ENCODE data around the gene THOC1. TPM values are rescaled to one million over a fixed set of nuclear protein-coding genes. Genes with fewer than 3 reads are reported as not detected.
"Not testable (repeated sequence)": the region's sequence is repeated elsewhere in the genome, so short reads cannot be mapped to it uniquely, and the experiment has no call there.

Gene THOC1, protein sequence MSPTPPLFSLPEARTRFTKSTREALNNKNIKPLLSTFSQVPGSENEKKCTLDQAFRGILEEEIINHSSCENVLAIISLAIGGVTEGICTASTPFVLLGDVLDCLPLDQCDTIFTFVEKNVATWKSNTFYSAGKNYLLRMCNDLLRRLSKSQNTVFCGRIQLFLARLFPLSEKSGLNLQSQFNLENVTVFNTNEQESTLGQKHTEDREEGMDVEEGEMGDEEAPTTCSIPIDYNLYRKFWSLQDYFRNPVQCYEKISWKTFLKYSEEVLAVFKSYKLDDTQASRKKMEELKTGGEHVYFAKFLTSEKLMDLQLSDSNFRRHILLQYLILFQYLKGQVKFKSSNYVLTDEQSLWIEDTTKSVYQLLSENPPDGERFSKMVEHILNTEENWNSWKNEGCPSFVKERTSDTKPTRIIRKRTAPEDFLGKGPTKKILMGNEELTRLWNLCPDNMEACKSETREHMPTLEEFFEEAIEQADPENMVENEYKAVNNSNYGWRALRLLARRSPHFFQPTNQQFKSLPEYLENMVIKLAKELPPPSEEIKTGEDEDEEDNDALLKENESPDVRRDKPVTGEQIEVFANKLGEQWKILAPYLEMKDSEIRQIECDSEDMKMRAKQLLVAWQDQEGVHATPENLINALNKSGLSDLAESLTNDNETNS
- total RNA-seq (2014; rRNA removed; shearing (Covaris generic)) = 27.8 and 57.4 TPM in 2 replicates

DNA sequence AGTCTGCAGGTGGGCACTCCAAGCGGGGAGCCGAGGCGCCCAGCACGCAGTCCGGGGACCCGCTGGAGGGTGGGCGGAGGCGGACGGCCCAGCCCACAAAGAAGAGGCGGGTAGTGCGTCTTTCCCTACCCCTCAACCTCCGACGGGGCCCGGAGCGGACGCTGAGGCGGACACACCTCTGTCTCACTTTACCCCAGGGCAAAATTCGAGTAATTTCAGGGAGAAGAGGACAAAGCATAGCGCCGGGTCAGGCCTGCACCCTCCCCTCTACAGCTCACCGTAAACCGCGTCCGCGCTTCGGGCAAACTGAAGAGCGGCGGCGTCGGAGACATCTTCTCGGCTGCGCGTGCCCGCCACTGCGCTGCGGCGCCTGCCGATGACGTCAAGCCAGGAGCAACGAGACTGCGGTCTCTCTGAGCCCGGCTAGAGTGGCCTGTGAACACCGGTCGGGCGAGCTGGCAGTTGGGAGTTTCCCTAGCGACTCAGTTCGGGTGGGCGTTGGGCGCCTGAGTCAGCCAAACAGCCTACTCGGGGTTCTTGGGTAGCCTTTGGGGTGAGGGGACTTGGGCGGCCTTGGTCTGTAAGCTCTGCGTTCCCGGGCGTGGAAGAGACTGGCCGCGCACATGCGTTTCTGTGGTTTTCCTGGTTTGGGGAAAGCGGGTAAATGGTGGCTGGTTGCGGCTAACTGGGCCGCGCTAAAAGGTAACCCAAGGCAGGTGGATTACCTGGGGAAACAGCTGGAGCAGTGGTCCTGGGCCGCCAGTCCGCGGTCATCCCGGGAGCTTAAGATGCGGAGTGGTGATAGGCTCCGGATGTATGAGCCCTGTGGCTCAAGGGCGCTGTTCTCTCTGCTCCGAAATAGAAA, at the start of gene THOC1:
Gene THOC1 (minus strand): TSS at position 360 of the 865 bp plus-strand sequence. CDS start 28 bp downstream, at position 332.
- peak; percentile 86 for DNase-seq (ENCODE audit: low spot score)

GRCh38 chr18:317618-318017, 49.8 kb upstream of the THOC1 start:
- no peak for DNase-seq (ENCODE audit: low spot score)

DNA sequence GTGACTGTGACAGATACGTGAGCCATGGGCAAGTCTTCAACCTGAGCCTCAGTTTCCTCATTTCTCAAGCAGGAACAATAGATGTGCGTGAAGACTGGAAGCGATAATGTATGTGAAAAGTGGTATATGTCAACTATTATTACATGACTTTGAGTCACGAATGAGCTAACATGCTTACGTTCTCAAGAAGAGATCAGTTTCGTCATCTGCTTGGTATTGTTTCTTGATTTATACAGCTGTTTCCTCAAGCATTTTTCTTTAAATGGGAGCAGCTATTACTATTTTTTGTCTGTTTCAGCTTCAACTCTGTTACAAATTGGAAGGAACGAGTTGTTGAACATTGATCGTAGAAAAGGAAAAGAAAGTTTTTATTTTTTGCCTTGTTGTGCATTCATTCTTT, 48.5 kb upstream of the THOC1 start:
- DNase-seq (ENCODE audit: low spot score) = no peak

DNA sequence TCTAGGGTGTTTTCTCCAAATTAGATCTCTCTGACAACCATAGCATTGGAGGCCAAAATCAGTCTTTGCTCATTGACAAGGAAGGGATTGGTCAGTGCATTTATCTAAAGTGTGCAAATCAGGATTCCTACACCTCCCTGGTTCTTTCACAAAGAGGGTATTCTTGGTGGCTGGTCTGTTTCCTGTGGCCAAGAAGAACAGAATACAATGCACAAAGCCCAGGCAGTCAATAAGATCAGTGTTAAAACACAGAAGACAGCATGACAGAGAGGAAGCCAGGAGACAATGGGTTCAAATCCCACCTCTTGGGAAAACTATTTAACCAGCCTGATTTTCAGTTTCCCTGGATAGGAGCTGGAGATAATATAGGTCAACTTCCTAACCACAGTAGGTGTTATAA, 46.1 kb upstream of the THOC1 start:
- no peak for DNase-seq (ENCODE audit: low spot score)

GRCh38 chr18:312415-312814, 44.6 kb upstream of the THOC1 start:
- no peak for DNase-seq (ENCODE audit: low spot score)

GRCh38 chr18:310042-310441, 42.2 kb upstream of the THOC1 start:
- DNase-seq (ENCODE audit: low spot score) = no peak

- DNase-seq (ENCODE audit: low spot score) = not testable (repeated sequence)
Observed at GRCh38 chr18:308086-308485, 40.2 kb upstream of the THOC1 start.

DNA sequence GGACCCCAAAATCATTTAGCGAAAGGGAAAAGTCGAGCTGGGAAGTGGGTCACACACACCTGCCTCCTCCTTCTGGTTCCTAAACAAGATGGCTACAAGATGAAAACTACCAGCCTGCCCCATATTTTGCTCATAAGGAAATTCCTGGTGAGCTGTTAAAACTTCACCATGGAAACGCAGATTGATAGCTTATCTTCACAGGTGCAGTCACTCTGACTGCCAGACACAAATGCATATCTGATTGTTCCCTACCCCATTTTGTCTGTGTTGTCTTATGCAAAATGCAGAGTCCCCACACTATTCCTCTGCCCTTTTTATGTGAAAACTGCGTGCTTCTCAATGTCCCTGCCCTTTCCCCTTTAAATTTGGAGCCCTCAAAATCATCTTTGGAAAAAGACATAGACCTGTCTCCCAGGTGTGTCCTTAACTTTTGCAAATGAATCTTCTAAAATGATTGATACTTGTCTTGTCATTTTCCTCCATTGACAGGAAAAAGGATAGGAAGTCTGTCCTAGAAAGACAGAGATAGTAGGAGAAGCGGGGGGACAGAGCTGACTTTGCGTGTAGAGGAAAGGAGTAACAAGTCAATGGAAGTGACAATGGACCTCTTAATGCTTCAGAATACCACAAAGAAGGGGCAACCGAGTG, 38.9 kb upstream of the THOC1 start:
- no peak for DNase-seq (ENCODE audit: low spot score)

GRCh38 chr18:305003-305501, 37.2 kb upstream of the THOC1 start:
- DNase-seq (ENCODE audit: low spot score) = peak; percentile 51

DNA sequence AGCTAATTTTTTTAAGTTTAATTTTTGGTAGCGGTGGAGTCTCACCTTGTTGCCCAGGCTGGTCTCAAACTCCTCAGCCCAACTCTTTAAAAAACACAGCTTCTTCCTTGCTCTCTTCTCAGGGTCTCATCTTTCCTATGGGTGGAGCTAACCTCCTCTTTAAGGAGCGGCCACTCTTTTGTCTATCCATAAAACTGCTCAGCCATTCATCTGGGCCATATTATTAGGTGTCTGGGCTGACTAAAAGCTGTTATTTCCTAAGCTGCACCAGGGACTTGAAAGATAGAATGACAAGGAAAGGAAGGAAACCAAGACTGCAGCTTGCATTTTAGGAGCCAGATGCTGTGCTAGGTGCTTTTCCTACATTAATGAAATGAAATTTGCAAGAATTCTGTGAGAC, 35.8 kb upstream of the THOC1 start:
- DNase-seq (ENCODE audit: low spot score) = no peak

DNA sequence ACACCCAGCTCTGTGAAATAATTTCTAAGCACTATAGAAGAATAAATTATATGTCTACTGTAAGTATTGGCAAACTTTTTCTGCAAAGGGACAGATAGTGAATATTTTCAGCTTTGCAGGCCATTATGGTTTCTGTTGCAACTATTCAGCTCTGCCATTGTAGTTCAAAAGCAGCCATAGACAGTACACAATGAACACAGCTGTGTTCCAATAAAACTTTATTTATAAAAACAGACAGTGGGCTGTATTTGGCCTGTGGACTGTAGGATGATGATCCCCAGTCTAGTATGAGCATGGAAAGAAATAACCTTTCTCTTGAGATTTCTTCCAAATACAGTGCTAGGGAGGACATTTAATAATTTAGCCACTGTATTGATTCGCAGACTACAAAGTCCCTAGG, 35.2 kb upstream of the THOC1 start:
- no peak for DNase-seq (ENCODE audit: low spot score)

- no peak for DNase-seq (ENCODE audit: low spot score)
Observed at GRCh38 chr18:302097-302496, 34.2 kb upstream of the THOC1 start.

DNA sequence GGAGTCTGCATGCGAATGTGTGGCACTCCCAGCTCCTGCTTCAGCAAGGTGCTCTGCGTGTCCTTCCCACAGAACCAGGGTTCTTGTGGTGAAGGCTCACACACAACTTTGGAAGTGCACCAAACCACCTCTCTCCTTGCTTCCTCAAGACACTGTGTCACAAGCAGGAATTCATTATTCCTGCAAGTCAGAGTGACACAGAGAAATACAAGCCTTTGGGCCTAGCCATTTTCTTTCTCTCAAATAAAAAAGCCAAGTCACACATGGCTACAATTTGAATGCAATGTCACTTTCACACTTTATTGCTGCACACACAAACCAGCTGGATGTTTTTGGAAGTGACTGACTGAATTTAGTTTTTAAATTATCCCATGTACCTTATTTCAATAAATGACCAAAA, 30.1 kb upstream of the THOC1 start:
- peak; percentile 71 for DNase-seq (ENCODE audit: low spot score)

DNA sequence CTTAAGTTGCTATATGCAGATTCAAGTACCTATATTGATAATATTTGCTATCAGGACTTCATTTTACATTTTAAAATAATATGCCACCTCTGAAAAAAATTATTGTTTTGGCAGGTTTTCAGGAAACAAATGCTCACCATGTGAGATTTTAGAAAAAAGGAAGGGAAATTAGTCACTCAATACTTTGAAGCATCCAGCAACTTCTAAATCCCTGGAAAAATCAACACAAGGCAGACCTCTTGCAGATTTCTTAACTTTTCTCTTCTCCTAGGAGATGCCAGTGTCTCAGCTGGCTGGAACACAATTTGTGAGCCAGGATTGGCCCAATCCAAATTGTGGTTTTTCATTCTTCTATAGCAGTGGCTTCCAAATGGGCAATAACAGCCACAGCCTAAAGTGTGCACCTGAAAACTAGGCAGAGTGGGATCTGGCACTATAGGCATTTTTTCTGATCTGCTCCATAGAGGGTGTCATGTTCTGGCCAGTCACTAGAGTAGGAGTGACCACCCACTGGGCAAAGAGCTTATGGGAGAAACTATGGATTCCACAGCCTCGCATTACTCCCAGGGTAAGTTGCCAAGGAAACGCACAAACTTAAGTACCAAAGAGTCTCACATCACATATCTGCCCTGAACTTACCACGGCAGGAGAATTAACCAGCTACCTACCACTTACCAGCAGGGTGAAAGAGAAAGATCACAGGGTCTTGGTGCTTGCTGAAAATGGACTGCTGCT, 28.1 kb upstream of the THOC1 start:
- no peak for DNase-seq (ENCODE audit: low spot score)

- DNase-seq (ENCODE audit: low spot score) = no peak
Observed at GRCh38 chr18:294566-294965, 26.7 kb upstream of the THOC1 start.

- no peak for DNase-seq (ENCODE audit: low spot score)
Observed at GRCh38 chr18:293536-293935, 25.7 kb upstream of the THOC1 start.

- no peak for DNase-seq (ENCODE audit: low spot score)
Observed at GRCh38 chr18:292271-292670, 24.4 kb upstream of the THOC1 start.

DNA sequence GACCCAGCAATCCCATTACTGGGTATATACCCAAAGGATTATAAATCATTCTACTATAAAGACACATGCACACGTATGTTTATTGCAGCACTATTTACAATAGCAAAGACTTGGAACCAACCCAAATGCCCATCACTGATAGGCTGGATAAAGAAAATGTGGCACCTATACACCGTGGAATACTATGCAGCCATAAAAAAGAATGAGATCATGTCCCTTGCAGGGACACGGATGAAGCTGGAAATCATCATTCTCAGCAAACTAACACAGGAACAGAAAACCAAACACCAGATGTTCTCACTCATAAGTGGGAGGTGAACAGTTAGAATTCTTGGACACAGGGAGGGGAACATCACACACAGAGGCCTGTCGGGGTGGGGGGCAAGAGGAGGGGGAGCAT, 22.1 kb upstream of the THOC1 start:
- DNase-seq (ENCODE audit: low spot score) = not testable (repeated sequence)

GRCh38 chr18:289026-289425, 21.2 kb upstream of the THOC1 start:
- DNase-seq (ENCODE audit: low spot score) = no peak

DNA sequence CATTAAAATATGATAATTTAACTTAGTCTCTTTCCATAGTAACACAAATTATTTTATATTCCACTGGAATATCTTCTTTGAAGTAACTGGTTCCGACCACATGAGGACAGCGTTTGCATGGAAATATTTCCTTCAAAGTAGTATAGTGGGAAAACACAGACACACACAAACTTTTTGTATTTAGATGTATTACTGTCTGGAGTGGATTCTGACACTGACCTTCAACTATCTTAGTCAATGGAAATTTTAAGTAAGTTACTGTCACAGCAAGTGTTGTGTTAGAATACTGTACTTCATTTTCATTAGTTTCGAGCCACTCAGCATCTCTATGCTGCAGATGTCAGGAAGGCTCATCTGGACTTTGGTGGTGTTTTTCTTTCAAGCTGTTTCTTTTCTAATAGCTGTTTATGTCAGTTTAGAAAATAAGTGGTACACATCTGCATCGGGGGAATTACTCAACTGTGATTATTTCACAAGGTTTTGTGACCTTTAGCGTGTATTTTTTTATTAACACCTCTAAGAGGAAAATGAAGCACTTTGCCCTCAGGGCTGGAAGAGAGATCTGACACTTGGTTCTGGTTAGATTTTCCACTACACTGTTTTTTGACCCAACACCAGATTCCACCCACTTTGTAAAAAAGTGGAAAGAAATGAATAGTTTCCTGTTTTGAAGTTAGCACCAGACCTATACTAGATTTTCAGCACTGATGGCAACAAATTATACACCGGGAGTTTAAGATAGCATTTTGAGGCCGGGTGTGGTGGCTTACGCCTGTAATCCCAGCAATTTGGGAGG, 18.9 kb upstream of the THOC1 start:
- peak; percentile 38 for DNase-seq (ENCODE audit: low spot score)

All from H4 (cell line).